Suprapubic skin (tissue), 4 donors: ENCODE measurements around the gene MRNIP. TPM values are rescaled to one million over a fixed set of nuclear protein-coding genes. Genes with fewer than 3 reads are reported as not detected.
A peak's percentile ranks its signal among the peaks of the same experiment; 100 is the strongest.

Experiments
- DNase-seq, 2 donors: peaks; one replicate each; pipeline ENCODE4 v3.0.0-alpha.2; 2019; ENCODE audit warnings: low spot score in 2 of 2
- H3K27ac ChIP-seq: fragments of 200-600 bp; sonication (generic); one replicate; pipeline ENCODE4 v1.5.1; 2019
- H3K27me3 ChIP-seq: fragments of 200-600 bp; sonication (generic); one replicate; pipeline ENCODE4 v1.5.1; 2019
- H3K36me3 ChIP-seq: fragments of 200-600 bp; sonication (generic); one replicate; pipeline ENCODE4 v1.5.1; 2019
- H3K4me1 ChIP-seq: fragments of 200-600 bp; sonication (generic); one replicate; pipeline ENCODE4 v1.5.1; 2019
- H3K4me3 ChIP-seq: fragments of 200-600 bp; sonication (generic); one replicate; pipeline ENCODE4 v1.5.1; 2019; ENCODE audit warnings: mild to moderate bottlenecking
- H3K9me3 ChIP-seq: fragments of 200-600 bp; sonication (generic); one replicate; pipeline ENCODE4 v1.5.1; 2019
- EP300 ChIP-seq: sonication (generic); formaldehyde crosslinking; IDR thresholded peaks from one replicate; pipeline ENCODE4 v1.6.1; 2017; ENCODE audit warnings: antibody characterized with exemption
- POLR2A ChIP-seq, 2 donors: fragments of 450-650 bp; IDR thresholded peaks; one replicate each; pipeline ENCODE4 v1.6.1; 2017; ENCODE audit warnings: antibody characterized with exemption in 2 of 2, mild to moderate bottlenecking in 2 of 2, moderate library complexity in 2 of 2
- POLR2AphosphoS5 ChIP-seq, 3 donors: sonication (generic); formaldehyde crosslinking; IDR thresholded peaks; one replicate each; pipeline ENCODE4 v1.6.1; 2017; ENCODE audit warnings: antibody characterized with exemption in 3 of 3
- WGBS: methylation state at CpG from one replicate; pipeline ENCODE4 v1.1.5; 2018; 5-methylcytosine and 5-hydroxymethylcytosine counted together
- total RNA-seq, 4 donors: library from RNA; depleted of rRNA; stranded (reverse); fragments of >200 nt; gene quantifications; one replicate each; pipeline ENCODE4 v1.1.0, GENCODE V29; 2016
- TF ChIP-seq, protein P1 (sequence below), 2 donors: fragments of 200-600 bp in 1 of 2; fragments of 450-650 bp in 1 of 2; sonication (generic) in 1 of 2; IDR thresholded peaks; one replicate each; pipeline ENCODE4 v1.5.1; 2016 to 2019; ENCODE audit warnings: antibody characterized with exemption in 2 of 2, mild to moderate bottlenecking in 1 of 2, moderate library complexity in 1 of 2

MRNIP gene, protein sequence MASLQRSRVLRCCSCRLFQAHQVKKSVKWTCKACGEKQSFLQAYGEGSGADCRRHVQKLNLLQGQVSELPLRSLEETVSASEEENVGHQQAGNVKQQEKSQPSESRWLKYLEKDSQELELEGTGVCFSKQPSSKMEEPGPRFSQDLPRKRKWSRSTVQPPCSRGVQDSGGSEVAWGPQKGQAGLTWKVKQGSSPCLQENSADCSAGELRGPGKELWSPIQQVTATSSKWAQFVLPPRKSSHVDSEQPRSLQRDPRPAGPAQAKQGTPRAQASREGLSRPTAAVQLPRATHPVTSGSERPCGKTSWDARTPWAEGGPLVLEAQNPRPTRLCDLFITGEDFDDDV
- 100 to 1,000 TPM in 1 of 4 donors, 10 to 100 TPM in 3; 11.6 to 102 (median 22.6) TPM for total RNA-seq

GRCh38 chr5:179858586-179859427 is at the start of gene MRNIP:
Gene MRNIP (minus strand): TSS chr5:179858817. CDS start chr5:179858796, 21 bp downstream.
- TF ChIP-seq EP300 (no peak), POLR2A (IDR thresholded peaks at IDR 0.05) (peak in 1 of 2 donors; percentile 42), POLR2AphosphoS5 (IDR thresholded peaks at IDR 0.05) (peak in 2 of 3 donors; percentile 39 to 77)
- TF ChIP-seq, protein P1, sequence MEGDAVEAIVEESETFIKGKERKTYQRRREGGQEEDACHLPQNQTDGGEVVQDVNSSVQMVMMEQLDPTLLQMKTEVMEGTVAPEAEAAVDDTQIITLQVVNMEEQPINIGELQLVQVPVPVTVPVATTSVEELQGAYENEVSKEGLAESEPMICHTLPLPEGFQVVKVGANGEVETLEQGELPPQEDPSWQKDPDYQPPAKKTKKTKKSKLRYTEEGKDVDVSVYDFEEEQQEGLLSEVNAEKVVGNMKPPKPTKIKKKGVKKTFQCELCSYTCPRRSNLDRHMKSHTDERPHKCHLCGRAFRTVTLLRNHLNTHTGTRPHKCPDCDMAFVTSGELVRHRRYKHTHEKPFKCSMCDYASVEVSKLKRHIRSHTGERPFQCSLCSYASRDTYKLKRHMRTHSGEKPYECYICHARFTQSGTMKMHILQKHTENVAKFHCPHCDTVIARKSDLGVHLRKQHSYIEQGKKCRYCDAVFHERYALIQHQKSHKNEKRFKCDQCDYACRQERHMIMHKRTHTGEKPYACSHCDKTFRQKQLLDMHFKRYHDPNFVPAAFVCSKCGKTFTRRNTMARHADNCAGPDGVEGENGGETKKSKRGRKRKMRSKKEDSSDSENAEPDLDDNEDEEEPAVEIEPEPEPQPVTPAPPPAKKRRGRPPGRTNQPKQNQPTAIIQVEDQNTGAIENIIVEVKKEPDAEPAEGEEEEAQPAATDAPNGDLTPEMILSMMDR (IDR thresholded peaks at IDR 0.05): no peak
- under 1% methylated on average over 47 of the region's 90 CpGs for WGBS
- Histone ChIP-seq H3K36me3 (peaks cover 22% of the 10 kb centered on the region), H3K4me1 (peaks cover 29% of the 10 kb centered on the region), H3K9me3 (no peaks in the 10 kb centered on the region), H3K27me3 (no peaks in the 10 kb centered on the region), H3K4me3 (peak within 1 kb of the TSS; percentile 80), H3K27ac (peak within 1 kb of the TSS; percentile 84)
- peak; percentile 97 to 98 for DNase-seq

DNA sequence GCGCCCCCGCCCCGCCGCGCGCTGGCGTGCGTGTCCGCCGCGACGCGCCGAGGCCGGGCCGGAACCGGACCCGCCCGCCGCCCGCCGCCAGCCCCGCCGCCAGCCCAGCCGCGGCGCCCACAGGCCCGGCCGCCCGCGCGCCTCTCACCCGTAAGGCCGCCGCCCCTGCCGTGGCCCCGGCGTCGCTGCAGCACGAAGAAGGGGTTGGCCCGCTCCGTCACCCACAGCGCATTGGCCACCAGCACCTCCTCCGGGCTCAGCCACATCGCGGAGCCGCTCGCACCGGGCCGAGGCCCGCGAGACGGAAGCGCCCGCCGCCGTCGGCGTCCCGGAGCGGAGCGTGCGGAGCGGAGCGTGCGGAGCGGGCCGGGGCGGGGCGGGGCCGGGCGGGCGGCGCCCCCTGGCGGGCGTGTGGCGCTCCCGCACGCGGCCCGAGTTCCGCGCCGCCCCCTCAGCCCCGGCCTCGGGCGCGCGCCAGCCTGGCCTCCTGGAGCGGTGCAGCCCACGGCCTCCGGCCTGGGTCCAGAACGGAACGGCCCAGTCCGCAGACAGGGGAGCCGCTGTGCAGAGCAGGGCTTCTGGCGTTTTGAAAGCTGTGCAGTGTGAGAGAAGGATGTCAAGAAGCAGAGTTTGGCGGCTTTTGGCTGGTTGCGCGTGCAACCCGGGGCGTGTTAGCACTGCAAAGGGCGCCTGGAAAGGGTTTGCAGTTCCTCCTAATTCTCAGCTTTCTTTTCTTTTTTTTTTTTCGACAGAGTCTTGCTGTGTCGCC is 49.1 kb upstream of the MRNIP start, which contains the start of gene TBC1D9B:
TBC1D9B (minus strand) TSS at position 342 of the 769 bp plus-strand sequence; CDS start at position 266, 76 bp downstream.
- Histone ChIP-seq H3K9me3 (no peaks in the 10 kb centered on the region), H3K4me1 (peaks cover 34% of the 10 kb centered on the region), H3K27ac (peak within 1 kb of the TSS; percentile 81), H3K27me3 (no peaks in the 10 kb centered on the region), H3K36me3 (peaks cover 19% of the 10 kb centered on the region), H3K4me3 (peak within 1 kb of the TSS; percentile 63)
- 2% methylated on average over 21 of the region's 105 CpGs for WGBS
- peak in 1 of 2 donors; percentile 79 for DNase-seq
- TF ChIP-seq POLR2AphosphoS5 (IDR thresholded peaks at IDR 0.05) (no peak), POLR2A (IDR thresholded peaks at IDR 0.05) (peak in 1 of 2 donors; percentile 11)
- TF ChIP-seq, protein P1 (IDR thresholded peaks at IDR 0.05): peak; percentile 17 to 41

DNA sequence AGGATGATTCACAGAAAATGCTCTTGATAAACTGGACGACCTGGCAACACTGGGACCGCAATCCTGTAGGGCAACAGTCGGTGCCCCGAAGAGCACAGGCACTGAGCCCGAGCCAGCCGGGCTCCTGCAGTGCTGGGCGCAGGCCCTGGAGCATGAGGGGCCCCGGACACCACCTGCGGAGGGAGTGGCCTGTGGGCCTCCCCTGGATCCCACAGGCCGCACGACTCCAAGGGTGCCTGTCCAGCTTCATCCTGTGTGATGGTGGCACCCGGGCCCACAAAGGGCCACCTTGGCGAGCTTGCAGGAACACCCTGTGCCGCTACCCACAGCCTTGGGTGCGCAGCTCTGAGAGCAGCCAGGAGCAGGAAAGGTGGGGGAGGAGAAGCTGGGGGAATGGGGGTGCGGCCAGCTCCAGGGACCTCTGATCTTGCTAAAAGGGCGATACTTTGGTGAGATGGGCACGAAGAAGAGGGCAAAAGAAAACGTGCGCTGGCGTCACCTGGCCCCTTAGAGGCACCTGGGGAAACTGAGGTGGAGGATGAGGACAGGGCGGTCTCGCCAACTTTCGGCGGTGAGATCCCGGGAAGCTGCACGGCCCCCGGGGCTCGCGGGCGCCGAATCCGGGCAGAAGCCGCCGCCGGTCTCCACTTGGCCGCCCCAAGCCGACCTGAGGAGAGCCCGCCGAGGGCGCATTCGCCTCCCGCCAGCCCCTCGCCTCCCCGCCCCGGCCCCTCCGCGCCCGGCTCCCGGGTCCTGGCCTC is 48.4 kb upstream of the MRNIP start:
- no peaks in the 10 kb centered on the region for H3K9me3 ChIP-seq
- no peak for DNase-seq
- TF ChIP-seq EP300 (no peak), POLR2A (IDR thresholded peaks at IDR 0.05) (no peak), POLR2AphosphoS5 (IDR thresholded peaks at IDR 0.05) (no peak)
- TF ChIP-seq, protein P1 (IDR thresholded peaks at IDR 0.05): no peak
- H3K27me3 ChIP-seq: no peaks in the 10 kb centered on the region
- peaks cover 29% of the 10 kb centered on the region for H3K4me1 ChIP-seq
- 4% methylated on average over 21 of the region's 50 CpGs for WGBS
- H3K36me3 ChIP-seq: peaks cover 27% of the 10 kb centered on the region
- peak overlapping the region; percentile 63 for H3K4me3 ChIP-seq
- H3K27ac ChIP-seq: peak overlapping the region; percentile 81

- Histone ChIP-seq H3K36me3 (peaks cover 33% of the 10 kb centered on the region), H3K4me3 (peak overlapping the region; percentile 63), H3K4me1 (peaks cover 29% of the 10 kb centered on the region), H3K27me3 (no peaks in the 10 kb centered on the region), H3K9me3 (no peaks in the 10 kb centered on the region), H3K27ac (peak overlapping the region; percentile 81)
- DNase-seq: no peak
- TF ChIP-seq POLR2AphosphoS5 (IDR thresholded peaks at IDR 0.05) (no peak), POLR2A (IDR thresholded peaks at IDR 0.05) (no peak), EP300 (no peak)
- TF ChIP-seq, protein P1 (IDR thresholded peaks at IDR 0.05): no peak
- 88% methylated on average over 9 of the region's 24 CpGs for WGBS
These were observed 47.7 kb upstream of the MRNIP start for GRCh38 chr5:179906294-179906794.
